ENCODE data around the gene PLA1A. TPM values are rescaled to one million over a fixed set of nuclear protein-coding genes. Genes with fewer than 3 reads are reported as not detected.

The PLA1A gene
- total and polyA plus RNA-seq, 8 donors: 1.1 to 16.9 (median 3.3) TPM; not detected in 2

DNA sequence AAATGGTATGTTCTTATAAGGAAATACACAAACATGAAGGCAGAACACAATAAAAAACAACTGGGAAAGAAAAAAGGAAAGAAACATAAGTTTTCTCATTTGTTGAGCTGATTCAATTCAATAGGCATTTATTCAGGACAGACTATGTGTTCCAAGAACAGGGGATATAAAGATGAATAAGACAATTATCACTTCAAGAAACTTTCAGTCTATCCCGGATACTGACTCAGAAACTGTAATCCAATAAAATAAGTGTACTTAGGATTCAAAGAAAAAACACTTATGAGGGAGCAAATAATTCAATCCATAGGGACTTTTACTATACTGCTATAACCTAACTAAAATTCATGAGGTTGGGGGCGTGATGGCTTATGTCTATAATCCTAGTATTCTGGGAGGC lies 66.2 kb downstream of the PLA1A start:
- no peak overlapping the region for H3K4me3 ChIP-seq
- peaks cover 0 to 40% (median 18%) of the 10 kb centered on the region in 4 donors for H3K4me1 ChIP-seq
- TF ChIP-seq, protein P1, sequence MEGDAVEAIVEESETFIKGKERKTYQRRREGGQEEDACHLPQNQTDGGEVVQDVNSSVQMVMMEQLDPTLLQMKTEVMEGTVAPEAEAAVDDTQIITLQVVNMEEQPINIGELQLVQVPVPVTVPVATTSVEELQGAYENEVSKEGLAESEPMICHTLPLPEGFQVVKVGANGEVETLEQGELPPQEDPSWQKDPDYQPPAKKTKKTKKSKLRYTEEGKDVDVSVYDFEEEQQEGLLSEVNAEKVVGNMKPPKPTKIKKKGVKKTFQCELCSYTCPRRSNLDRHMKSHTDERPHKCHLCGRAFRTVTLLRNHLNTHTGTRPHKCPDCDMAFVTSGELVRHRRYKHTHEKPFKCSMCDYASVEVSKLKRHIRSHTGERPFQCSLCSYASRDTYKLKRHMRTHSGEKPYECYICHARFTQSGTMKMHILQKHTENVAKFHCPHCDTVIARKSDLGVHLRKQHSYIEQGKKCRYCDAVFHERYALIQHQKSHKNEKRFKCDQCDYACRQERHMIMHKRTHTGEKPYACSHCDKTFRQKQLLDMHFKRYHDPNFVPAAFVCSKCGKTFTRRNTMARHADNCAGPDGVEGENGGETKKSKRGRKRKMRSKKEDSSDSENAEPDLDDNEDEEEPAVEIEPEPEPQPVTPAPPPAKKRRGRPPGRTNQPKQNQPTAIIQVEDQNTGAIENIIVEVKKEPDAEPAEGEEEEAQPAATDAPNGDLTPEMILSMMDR (IDR thresholded peaks at IDR 0.05): no peak
- TF ChIP-seq EP300 (IDR thresholded peaks at IDR 0.05) (no peak), POLR2A (IDR thresholded peaks at IDR 0.05) (no peak), POLR2AphosphoS5 (IDR thresholded peaks at IDR 0.05) (no peak)
- 77 to 96% (median 89%) methylated on average over 2 of the region's 2 CpGs for WGBS, 5 donors
- H3K36me3 ChIP-seq: peaks cover 0 to 25% (median 13%) of the 10 kb centered on the region in 4 donors
- DNase-seq: no peak
- intact Hi-C loops (cut with DNase I; ENCODE audit: low total_unique reads): no loop called here
- H3K9me3 ChIP-seq: no peaks in the 10 kb centered on the region
- H3K27me3 ChIP-seq: no peaks in the 10 kb centered on the region
- peak overlapping the region in 2 of 5 donors; percentile 33 to 59 for H3K27ac ChIP-seq

DNA sequence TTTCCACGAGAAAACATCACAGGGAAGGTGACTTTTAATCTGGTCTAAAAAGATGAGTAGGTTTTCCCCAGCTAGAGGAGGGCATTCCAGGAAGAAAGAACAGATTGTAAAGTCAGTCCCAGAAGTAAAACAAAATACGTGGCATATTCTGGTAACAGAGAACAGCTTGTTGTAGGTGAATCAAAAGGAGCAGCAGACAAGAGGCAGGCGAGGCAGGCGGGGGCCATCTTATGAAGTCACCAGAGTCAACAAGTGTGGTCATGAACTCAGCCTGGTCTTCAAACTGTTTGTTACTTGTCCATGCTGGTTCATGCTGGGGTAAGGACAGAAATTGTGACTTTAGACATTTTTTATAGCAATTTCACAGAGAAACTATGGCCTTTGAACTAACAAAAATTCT lies 66.7 kb downstream of the PLA1A start:
- no peak for DNase-seq
- WGBS, 5 donors: 73 to 81% (median 76%) methylated on average over 4 of the region's 4 CpGs
- no peaks in the 10 kb centered on the region for H3K9me3 ChIP-seq
- H3K36me3 ChIP-seq: peaks cover 0 to 30% (median 17%) of the 10 kb centered on the region in 4 donors
- H3K4me3 ChIP-seq: no peak overlapping the region
- TF ChIP-seq POLR2A (IDR thresholded peaks at IDR 0.05) (no peak), EP300 (IDR thresholded peaks at IDR 0.05) (no peak), POLR2AphosphoS5 (IDR thresholded peaks at IDR 0.05) (peak in 1 of 3 donors; percentile 27)
- TF ChIP-seq, protein P1 (IDR thresholded peaks at IDR 0.05): no peak
- H3K4me1 ChIP-seq: peaks cover 0 to 40% (median 18%) of the 10 kb centered on the region in 4 donors
- no peaks in the 10 kb centered on the region for H3K27me3 ChIP-seq
- intact Hi-C loops (cut with DNase I; ENCODE audit: low total_unique reads): no loop called here
- peak overlapping the region in 2 of 5 donors; percentile 33 to 59 for H3K27ac ChIP-seq

DNA sequence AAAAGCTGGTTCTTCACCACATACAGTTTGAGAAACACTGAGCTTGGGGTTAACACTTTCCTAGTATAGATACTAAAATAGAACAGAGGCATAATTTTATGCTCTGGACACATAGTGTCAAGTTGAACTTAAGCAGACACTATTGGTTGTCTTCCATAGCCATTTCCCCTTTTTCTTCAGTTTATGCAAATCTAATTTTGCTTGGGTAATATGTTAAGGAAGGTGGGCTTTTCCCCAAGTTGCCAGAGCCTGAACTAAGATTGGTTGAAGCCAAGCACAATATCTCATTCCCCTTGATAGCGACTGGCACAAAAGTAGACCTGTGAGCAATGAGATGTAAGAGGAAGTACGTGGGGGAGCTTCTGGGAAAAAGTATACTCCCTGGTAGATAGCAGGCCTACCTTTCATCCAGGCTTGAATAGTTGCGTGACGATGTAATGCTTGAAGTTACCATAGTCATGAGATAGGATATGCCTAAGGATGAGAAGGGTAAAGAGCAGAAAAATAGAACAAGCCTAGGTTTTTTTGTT lies 67.2 kb downstream of the PLA1A start:
- 60 to 75% (median 70%) methylated on average over 4 of the region's 4 CpGs for WGBS, 5 donors
- intact Hi-C loops (cut with DNase I; ENCODE audit: low total_unique reads): no loop called here
- Histone ChIP-seq H3K27me3 (no peaks in the 10 kb centered on the region), H3K36me3 (peaks cover 0 to 35% (median 23%) of the 10 kb centered on the region in 4 donors), H3K4me3 (no peak overlapping the region), H3K27ac (peak overlapping the region in 2 of 5 donors; percentile 33 to 59), H3K4me1 (peaks cover 0 to 42% (median 18%) of the 10 kb centered on the region in 4 donors), H3K9me3 (no peaks in the 10 kb centered on the region)
- TF ChIP-seq EP300 (IDR thresholded peaks at IDR 0.05): no peak
- TF ChIP-seq, protein P1 (IDR thresholded peaks at IDR 0.05): no peak
- TF ChIP-seq POLR2A (IDR thresholded peaks at IDR 0.05): no peak
- TF ChIP-seq POLR2AphosphoS5 (IDR thresholded peaks at IDR 0.05): no peak
- DNase-seq: peak in 1 of 2 donors; percentile 44

DNA sequence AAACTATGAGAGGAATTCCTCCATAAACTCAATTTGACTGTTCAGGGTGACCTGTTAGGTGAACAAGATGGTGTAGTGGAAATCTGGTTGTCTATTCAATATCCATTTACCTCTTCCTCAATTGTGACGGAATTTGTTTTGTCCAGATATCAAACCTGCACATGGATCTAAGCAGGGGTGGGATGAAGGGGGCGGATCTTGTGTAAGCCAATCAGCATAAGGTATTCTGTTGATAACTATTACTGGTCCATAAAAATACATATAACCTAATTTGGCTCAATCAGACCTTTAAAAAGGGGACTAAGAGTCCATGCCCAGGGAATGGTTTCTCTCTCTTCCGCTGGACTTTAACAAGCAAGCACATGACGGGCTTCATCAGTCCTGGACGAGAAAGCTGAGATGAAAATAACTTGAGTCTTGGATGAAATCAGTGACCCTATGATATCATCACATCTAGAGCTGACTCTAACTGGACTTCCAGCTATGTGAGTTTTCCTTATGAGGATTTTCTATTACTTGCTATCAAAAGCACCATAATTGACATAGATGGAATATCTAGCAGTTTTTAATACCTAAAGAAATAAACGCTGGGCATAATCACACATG lies 68.4 kb downstream of the PLA1A start:
- DNase-seq: no peak
- no peak overlapping the region for H3K4me3 ChIP-seq
- H3K36me3 ChIP-seq: peaks cover 0 to 47% (median 34%) of the 10 kb centered on the region in 4 donors
- intact Hi-C loops (cut with DNase I; ENCODE audit: low total_unique reads): no loop called here
- WGBS, 5 donors: 83 to 94% (median 91%) methylated on average over 6 of the region's 6 CpGs
- no peak overlapping the region for H3K27ac ChIP-seq
- no peaks in the 10 kb centered on the region for H3K9me3 ChIP-seq
- H3K27me3 ChIP-seq: no peaks in the 10 kb centered on the region
- no peak for TF ChIP-seq EP300 (IDR thresholded peaks at IDR 0.05)
- no peak for TF ChIP-seq POLR2AphosphoS5 (IDR thresholded peaks at IDR 0.05)
- TF ChIP-seq, protein P1 (IDR thresholded peaks at IDR 0.05): no peak
- no peak for TF ChIP-seq POLR2A (IDR thresholded peaks at IDR 0.05)
- H3K4me1 ChIP-seq: peaks cover 0 to 43% (median 17%) of the 10 kb centered on the region in 4 donors
